ENCODE results near the gene MYO6. TPM values are rescaled to one million over a fixed set of nuclear protein-coding genes. Genes with fewer than 3 reads are reported as not detected.

MYO6 gene
- total RNA-seq, 1 donor from 2014 or later = 62.7 TPM

DNA sequence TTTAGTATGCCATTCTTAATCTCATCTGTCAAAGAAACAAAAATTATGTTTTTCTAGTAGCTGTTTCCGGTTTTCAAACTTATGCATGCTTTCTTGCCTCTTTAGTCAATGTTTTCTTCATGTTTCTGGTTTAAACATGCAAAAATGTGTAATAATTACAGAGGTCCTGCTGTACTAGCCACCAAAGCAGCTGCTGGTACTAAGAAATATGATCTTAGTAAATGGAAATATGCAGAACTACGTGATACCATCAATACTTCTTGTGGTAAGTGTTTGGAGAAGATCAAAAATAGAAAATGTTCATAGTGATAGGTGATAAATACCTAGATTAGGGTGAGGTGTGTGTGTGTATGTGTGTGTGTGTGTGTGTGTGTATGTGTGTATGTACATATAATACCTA, 158.4 kb downstream of the MYO6 start:
- Histone ChIP-seq H3K4me3 (no peak overlapping the region), H3K36me3 (peaks cover 10% of the 10 kb centered on the region), H3K27me3 (ENCODE audit: low read depth) (no peaks in the 10 kb centered on the region), H3K4me1 (no peaks in the 10 kb centered on the region), H3K27ac (no peak overlapping the region), H3K9me3 (no peaks in the 10 kb centered on the region)
- TF ChIP-seq, protein P1, sequence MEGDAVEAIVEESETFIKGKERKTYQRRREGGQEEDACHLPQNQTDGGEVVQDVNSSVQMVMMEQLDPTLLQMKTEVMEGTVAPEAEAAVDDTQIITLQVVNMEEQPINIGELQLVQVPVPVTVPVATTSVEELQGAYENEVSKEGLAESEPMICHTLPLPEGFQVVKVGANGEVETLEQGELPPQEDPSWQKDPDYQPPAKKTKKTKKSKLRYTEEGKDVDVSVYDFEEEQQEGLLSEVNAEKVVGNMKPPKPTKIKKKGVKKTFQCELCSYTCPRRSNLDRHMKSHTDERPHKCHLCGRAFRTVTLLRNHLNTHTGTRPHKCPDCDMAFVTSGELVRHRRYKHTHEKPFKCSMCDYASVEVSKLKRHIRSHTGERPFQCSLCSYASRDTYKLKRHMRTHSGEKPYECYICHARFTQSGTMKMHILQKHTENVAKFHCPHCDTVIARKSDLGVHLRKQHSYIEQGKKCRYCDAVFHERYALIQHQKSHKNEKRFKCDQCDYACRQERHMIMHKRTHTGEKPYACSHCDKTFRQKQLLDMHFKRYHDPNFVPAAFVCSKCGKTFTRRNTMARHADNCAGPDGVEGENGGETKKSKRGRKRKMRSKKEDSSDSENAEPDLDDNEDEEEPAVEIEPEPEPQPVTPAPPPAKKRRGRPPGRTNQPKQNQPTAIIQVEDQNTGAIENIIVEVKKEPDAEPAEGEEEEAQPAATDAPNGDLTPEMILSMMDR (IDR thresholded peaks at IDR 0.05) = no peak
- DNase-seq (no peak), ATAC-seq (no peak)
- intact Hi-C loops (cut with DNase I) = no loop called here

DNA sequence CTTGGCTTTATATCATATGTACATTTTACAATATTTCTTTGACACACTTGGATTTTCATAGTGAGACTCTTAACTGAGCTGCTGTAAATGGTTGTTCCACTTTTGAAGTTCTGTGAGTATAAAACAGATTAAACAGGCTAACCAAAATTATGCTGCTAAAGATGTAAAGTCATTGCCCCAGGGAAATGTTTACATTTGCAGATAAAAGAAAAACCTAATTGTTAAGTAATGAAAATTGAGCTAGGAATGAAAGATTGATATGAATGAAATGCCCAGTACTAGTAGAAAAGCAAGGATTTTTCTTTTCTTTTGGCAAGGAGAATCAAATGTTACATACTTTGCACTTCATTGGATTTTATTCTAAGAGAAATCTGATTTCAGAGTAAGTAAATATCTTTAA, 164.0 kb downstream of the MYO6 start:
- DNase-seq = no peak
- ATAC-seq = no peak

DNA sequence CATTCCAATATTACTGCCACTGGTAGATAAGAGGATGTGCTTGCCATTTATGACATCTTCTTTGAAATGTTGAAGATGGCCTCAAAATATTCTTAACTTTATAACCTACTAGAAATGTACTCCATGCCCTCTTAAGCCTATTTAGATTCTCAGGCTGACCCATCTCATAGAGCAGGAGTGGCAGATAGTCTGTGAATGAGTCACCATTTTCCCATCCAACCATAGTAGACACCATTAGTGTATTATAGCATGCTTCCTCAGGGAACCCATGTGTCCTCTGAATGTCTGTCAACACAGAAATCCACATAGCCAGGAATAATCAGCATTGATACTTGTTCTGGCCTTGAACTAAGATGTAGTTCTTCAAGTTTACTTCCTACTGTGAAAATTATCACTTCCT, 173.2 kb downstream of the MYO6 start:
- Histone ChIP-seq H3K36me3 (no peaks in the 10 kb centered on the region), H3K27ac (no peak overlapping the region), H3K4me3 (no peak overlapping the region), H3K9me3 (no peaks in the 10 kb centered on the region), H3K27me3 (ENCODE audit: low read depth) (no peaks in the 10 kb centered on the region), H3K4me1 (no peaks in the 10 kb centered on the region)
- TF ChIP-seq, protein P1 (IDR thresholded peaks at IDR 0.05) = no peak
- DNase-seq (no peak), ATAC-seq (no peak)
- intact Hi-C loops (cut with DNase I) = no loop called here

More for the DNA sequence above, 164.0 kb downstream of the MYO6 start:
- Histone ChIP-seq H3K9me3 (no peaks in the 10 kb centered on the region), H3K4me3 (no peak overlapping the region), H3K27ac (no peak overlapping the region), H3K27me3 (ENCODE audit: low read depth) (no peaks in the 10 kb centered on the region), H3K36me3 (peaks cover 43% of the 10 kb centered on the region), H3K4me1 (no peaks in the 10 kb centered on the region)
- intact Hi-C loops (cut with DNase I) = no loop called here
- TF ChIP-seq, protein P1 (IDR thresholded peaks at IDR 0.05) = no peak

DNA sequence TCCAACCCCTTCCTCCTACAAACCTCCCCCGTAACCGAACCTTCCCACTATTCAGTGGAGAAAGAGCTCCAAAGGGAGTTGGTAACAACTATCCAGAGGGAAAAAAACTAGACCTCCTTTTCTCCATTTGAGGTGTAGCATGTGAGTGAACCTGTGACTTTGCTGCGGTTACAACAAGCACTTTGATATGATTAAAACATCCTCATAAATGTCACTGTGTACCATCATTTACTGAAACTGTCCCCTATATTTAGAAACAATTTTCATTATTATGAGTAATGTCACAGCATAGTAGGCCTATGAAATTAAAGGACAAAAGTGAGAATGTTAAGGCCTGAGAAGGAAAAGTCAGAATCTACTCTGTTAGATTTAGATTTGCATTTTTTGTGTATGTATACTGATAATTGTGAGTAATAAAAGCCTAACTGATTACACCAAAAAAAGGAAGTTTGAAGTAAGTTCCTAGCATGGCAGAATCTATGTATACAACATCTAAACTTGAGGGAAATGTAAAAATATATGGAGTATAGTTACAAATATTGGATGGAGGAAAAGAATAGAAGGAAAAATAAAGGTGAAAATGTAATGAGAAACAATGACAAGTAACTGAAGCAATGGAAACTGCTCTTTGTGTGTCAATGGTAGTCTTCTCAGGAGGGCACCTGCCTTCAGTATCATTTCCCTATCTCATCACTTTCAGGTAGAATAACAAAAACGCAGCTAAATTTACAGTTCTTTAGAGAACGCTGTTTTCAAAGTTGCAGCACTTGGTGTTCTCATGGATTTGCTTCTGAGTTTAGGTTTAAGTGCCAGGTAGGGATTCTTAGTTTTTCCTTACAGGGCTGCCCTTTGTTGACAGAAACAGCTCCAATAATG, 177.5 kb downstream of the MYO6 start:
- intact Hi-C loops (cut with DNase I) = no loop called here
- Histone ChIP-seq H3K27ac (no peak overlapping the region), H3K27me3 (ENCODE audit: low read depth) (no peaks in the 10 kb centered on the region), H3K36me3 (no peaks in the 10 kb centered on the region), H3K4me3 (no peak overlapping the region), H3K9me3 (no peaks in the 10 kb centered on the region), H3K4me1 (no peaks in the 10 kb centered on the region)
- TF ChIP-seq, protein P1 (IDR thresholded peaks at IDR 0.05) = no peak
- ATAC-seq = no peak
- DNase-seq = no peak

DNA sequence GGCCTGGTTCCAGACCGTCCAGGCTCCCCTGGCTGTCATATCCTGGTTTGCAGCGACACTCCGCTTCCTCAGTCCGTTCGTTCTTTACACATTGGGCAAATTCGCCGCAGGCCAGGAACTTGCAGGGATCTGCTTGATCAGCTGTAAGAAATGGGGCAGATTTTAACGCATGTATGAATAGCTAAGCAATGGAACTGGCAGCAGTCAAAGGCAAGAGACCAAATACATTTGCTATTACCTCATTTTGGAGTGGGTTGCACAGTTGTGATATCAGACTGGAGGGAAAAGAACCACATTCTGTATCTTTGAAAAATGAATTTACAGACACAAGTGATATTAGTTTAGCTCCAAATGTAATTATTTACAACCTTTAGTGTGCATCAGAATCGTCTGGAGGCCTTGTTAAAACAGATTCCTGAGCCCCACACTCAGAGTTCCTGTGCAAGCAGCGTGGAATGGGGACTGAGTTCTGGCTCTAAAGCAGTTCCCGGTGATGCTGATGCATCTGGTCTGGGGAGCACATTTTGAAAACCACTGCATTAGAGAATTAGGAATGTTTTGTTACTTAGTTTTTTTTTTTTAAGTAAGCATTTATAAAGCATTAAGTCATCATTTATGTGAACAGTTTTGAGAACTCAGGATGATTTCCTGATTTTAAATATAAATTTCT, 182.1 kb downstream of the MYO6 start:
- H3K27ac ChIP-seq = no peak overlapping the region
- DNase-seq = no peak

More for the DNA sequence above, 182.1 kb downstream of the MYO6 start:
- TF ChIP-seq, protein P1 (IDR thresholded peaks at IDR 0.05) = no peak
- peaks cover 14% of the 10 kb centered on the region for H3K4me1 ChIP-seq
- intact Hi-C loops (cut with DNase I) = no loop called here
- ATAC-seq = no peak
- no peaks in the 10 kb centered on the region for H3K27me3 ChIP-seq (ENCODE audit: low read depth)
- no peak overlapping the region for H3K4me3 ChIP-seq
- H3K36me3 ChIP-seq = no peaks in the 10 kb centered on the region
- H3K9me3 ChIP-seq = no peaks in the 10 kb centered on the region
